ENCODE measurements around the gene PKMYT1.

PKMYT1 gene

GRCh38 chr16:2956579-2956956 lies 23.7 kb downstream of the PKMYT1 start:
- Histone ChIP-seq H2AFZ (ENCODE audit: low read depth, low read length) (no peak overlapping the region), H3K9me3 (ENCODE audit: insufficient read depth, low read length, severe bottlenecking) (no peaks in the 10 kb centered on the region), H3K4me1 (ENCODE audit: insufficient read depth, low read length) (no peaks in the 10 kb centered on the region), H3K4me3 (ENCODE audit: low read depth in 1 of 2, low read length in 2 of 2) (no peak overlapping the region), H4K20me1 (ENCODE audit: insufficient read depth, low read length) (no peaks in the 10 kb centered on the region; the same call in 1 of the 2 replicates), H3K9ac (ENCODE audit: low read depth, low read length) (no peak overlapping the region), H3K27me3 (ENCODE audit: insufficient read depth, low read length, poor library complexity) (no peaks in the 10 kb centered on the region), H3K4me2 (ENCODE audit: insufficient read depth, low read length) (no peak overlapping the region), H3K79me2 (ENCODE audit: insufficient read depth, low read length) (no peaks in the 10 kb centered on the region), H3K36me3 (ENCODE audit: insufficient read depth, low read length) (no peaks in the 10 kb centered on the region), H3K27ac (ENCODE audit: low read length) (no peak overlapping the region)
- ATAC-seq (ENCODE audit: insufficient read depth, low read depth) (no peak), DNase-seq (no peak)
- TF ChIP-seq CTCF (IDR thresholded peaks at IDR 0.05; ENCODE audit: borderline replicate concordance, extremely low read depth, low read length, poor library complexity, severe bottlenecking) (no peak), EZH2 (IDR thresholded peaks at IDR 0.05; ENCODE audit: borderline replicate concordance, low read depth, low read length, severe bottlenecking) (no peak)

- no peaks in the 10 kb centered on the region for H3K9me3 ChIP-seq (ENCODE audit: insufficient read depth, low read length, severe bottlenecking)
- H3K27ac ChIP-seq (ENCODE audit: low read length): no peak overlapping the region
- TF ChIP-seq CTCF (IDR thresholded peaks at IDR 0.05; ENCODE audit: borderline replicate concordance, extremely low read depth, low read length, poor library complexity, severe bottlenecking) (no peak), EZH2 (IDR thresholded peaks at IDR 0.05; ENCODE audit: borderline replicate concordance, low read depth, low read length, severe bottlenecking) (no peak)
- no peak overlapping the region for H2AFZ ChIP-seq (ENCODE audit: low read depth, low read length)
- no peak overlapping the region for H3K9ac ChIP-seq (ENCODE audit: low read depth, low read length)
- H3K4me2 ChIP-seq (ENCODE audit: insufficient read depth, low read length): no peak overlapping the region
- no peaks in the 10 kb centered on the region for H3K79me2 ChIP-seq (ENCODE audit: insufficient read depth, low read length)
- no peak overlapping the region for H3K4me3 ChIP-seq (ENCODE audit: low read depth in 1 of 2, low read length in 2 of 2)
- H3K36me3 ChIP-seq (ENCODE audit: insufficient read depth, low read length): no peaks in the 10 kb centered on the region
- no peaks in the 10 kb centered on the region; the same call in 1 of the 2 replicates for H4K20me1 ChIP-seq (ENCODE audit: insufficient read depth, low read length)
- H3K4me1 ChIP-seq (ENCODE audit: insufficient read depth, low read length): no peaks in the 10 kb centered on the region
- no peak for DNase-seq
- no peaks in the 10 kb centered on the region for H3K27me3 ChIP-seq (ENCODE audit: insufficient read depth, low read length, poor library complexity)
- ATAC-seq (ENCODE audit: insufficient read depth, low read depth): no peak
Observed at GRCh38 chr16:2955779-2956578, 24.3 kb downstream of the PKMYT1 start.

GRCh38 chr16:2955438-2955778 lies 24.8 kb downstream of the PKMYT1 start:
- Histone ChIP-seq H3K9ac (ENCODE audit: low read depth, low read length) (no peak overlapping the region), H4K20me1 (ENCODE audit: insufficient read depth, low read length) (no peaks in the 10 kb centered on the region; the same call in 1 of the 2 replicates), H3K27ac (ENCODE audit: low read length) (no peak overlapping the region), H3K4me1 (ENCODE audit: insufficient read depth, low read length) (no peaks in the 10 kb centered on the region), H3K36me3 (ENCODE audit: insufficient read depth, low read length) (no peaks in the 10 kb centered on the region), H3K79me2 (ENCODE audit: insufficient read depth, low read length) (no peaks in the 10 kb centered on the region), H2AFZ (ENCODE audit: low read depth, low read length) (no peak overlapping the region), H3K4me2 (ENCODE audit: insufficient read depth, low read length) (no peak overlapping the region), H3K27me3 (ENCODE audit: insufficient read depth, low read length, poor library complexity) (no peaks in the 10 kb centered on the region), H3K9me3 (ENCODE audit: insufficient read depth, low read length, severe bottlenecking) (no peaks in the 10 kb centered on the region), H3K4me3 (ENCODE audit: low read depth in 1 of 2, low read length in 2 of 2) (no peak overlapping the region)
- DNase-seq (no peak), ATAC-seq (ENCODE audit: insufficient read depth, low read depth) (no peak)
- no peak for TF ChIP-seq CTCF (IDR thresholded peaks at IDR 0.05; ENCODE audit: borderline replicate concordance, extremely low read depth, low read length, poor library complexity, severe bottlenecking)
- no peak for TF ChIP-seq EZH2 (IDR thresholded peaks at IDR 0.05; ENCODE audit: borderline replicate concordance, low read depth, low read length, severe bottlenecking)

All from DND-41 (cell line).